Measurements from ENCODE around the gene RRAS2.

The RRAS2 gene

GRCh38 chr11:14261066-14261465 lies 97.9 kb downstream of the RRAS2 start:
- DNase-seq (ENCODE audit: low read depth): no peak
- no peak for TF ChIP-seq CTCF (IDR thresholded peaks at IDR 0.05; ENCODE audit: control insufficient read depth, extremely low read depth, insufficient read depth)

DNA sequence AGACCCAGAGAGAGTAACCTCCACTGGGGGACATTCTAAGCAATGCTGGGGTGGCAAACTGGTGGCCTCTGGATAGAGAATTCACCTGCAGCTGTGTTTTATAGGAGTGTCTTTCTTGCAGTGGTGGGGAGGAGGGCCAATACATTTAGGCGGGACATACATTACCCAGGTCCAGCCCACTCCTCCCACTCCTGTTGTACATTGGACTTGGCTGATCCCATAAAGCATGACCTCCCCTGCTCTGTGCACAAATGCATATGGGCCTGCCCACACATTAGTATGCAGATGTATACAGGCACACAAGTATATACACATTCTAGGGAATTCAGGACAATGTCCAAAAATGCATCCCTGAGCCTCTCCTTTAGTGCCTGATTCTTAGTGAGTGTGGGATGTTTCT lies 99.1 kb downstream of the RRAS2 start:
- TF ChIP-seq CTCF (IDR thresholded peaks at IDR 0.05; ENCODE audit: control insufficient read depth, extremely low read depth, insufficient read depth): no peak
- no peak overlapping the region for H3K4me3 ChIP-seq (ENCODE audit: low read depth, low read length)
- no peak for DNase-seq (ENCODE audit: low read depth)

More at GRCh38 chr11:14261066-14261465, 97.9 kb downstream of the RRAS2 start:
- H3K4me3 ChIP-seq (ENCODE audit: low read depth, low read length): no peak overlapping the region

DNA sequence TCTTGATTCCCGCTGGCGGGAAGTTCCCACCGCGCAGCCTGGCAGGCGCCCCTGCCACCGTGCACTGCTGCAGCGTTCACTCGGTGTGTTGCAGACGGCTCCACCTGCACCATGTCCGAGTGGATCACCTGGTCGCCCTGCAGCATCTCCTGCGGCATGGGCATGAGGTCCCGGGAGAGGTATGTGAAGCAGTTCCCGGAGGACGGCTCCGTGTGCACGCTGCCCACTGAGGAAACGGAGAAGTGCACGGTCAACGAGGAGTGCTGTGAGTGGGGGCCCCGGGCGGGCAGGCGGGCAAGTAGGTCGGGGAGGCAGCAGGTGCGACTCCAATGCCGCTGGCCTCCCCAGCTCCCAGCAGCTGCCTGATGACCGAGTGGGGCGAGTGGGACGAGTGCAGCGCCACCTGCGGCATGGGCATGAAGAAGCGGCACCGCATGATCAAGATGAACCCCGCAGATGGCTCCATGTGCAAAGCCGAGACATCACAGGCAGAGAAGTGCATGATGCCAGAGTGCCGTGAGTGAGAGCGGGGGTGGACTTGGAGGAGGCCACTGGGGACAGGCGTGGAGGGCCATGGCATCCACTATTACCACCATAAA lies 99.7 kb downstream of the RRAS2 start:
- DNase-seq (ENCODE audit: low read depth): no peak
- no peak overlapping the region for H3K4me3 ChIP-seq (ENCODE audit: low read depth, low read length)
- no peak for TF ChIP-seq CTCF (IDR thresholded peaks at IDR 0.05; ENCODE audit: control insufficient read depth, extremely low read depth, insufficient read depth)

- DNase-seq (ENCODE audit: low read depth): no peak
- H3K4me3 ChIP-seq (ENCODE audit: low read depth, low read length): no peak overlapping the region
- no peak for TF ChIP-seq CTCF (IDR thresholded peaks at IDR 0.05; ENCODE audit: control insufficient read depth, extremely low read depth, insufficient read depth)
Observed at GRCh38 chr11:14258221-14258935, 100.6 kb downstream of the RRAS2 start.

- no peak for DNase-seq (ENCODE audit: low read depth)
- TF ChIP-seq CTCF (IDR thresholded peaks at IDR 0.05; ENCODE audit: control insufficient read depth, extremely low read depth, insufficient read depth): no peak
Observed at GRCh38 chr11:14255238-14255534, 103.8 kb downstream of the RRAS2 start.

DNA sequence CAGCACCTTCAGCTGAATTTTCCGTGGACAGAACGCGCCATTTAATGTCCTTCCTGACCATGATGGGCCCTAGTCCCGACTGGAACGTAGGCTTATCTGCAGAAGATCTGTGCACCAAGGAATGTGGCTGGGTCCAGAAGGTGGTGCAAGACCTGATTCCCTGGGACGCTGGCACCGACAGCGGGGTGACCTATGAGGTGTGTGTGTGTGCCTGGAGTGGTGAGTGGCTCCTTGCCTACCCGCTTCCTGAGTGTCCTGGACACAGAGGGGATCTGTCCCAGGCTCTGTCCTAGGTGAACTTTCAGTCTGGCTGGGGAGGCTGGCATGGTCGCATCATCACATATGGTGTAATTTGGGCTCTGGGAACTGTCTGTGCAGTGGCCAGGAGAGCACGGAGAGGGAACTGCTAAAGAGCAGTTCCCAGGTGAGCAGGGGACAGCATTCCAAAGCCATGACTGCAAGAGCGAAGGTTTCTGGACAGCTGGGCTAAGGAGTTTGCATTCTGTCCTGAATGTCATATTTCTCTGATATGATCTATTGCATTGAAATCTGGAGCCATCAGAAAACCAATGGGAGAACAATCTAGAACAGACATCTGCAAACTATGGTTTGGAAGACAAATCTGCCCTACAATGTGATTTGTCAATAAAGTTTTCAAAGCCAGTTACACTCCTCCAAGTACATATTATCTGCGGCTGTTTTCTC lies 104.3 kb downstream of the RRAS2 start:
- DNase-seq (ENCODE audit: low read depth): no peak
- no peak overlapping the region for H3K4me3 ChIP-seq (ENCODE audit: low read depth, low read length)
- TF ChIP-seq CTCF (IDR thresholded peaks at IDR 0.05; ENCODE audit: control insufficient read depth, extremely low read depth, insufficient read depth): no peak

More at GRCh38 chr11:14255238-14255534, 103.8 kb downstream of the RRAS2 start:
- H3K4me3 ChIP-seq (ENCODE audit: low read depth, low read length): no peak overlapping the region

Data from LNCaP clone FGC (cell line).